SU-DHL-6 (cell line): ENCODE results near the gene TRPM1.

Experiments
- H2AFZ ChIP-seq: fragments of 200-600 bp; sonication (generic); 2 replicates; pipeline ENCODE4 v1.6.1; 2014; ENCODE audit warnings: low read depth, mild to moderate bottlenecking, moderate library complexity, mixed read lengths, antibody characterized with exemption, low read length; ENCODE audit not compliant: severe bottlenecking
- H3F3A ChIP-seq: fragments of 200-600 bp; shearing (Covaris generic); 2 replicates; pipeline ENCODE4 v1.6.0; 2016; ENCODE audit warnings: antibody characterized with exemption, mild to moderate bottlenecking; ENCODE audit not compliant: insufficient read depth
- H3K27ac ChIP-seq: fragments of 200-600 bp; sonication (generic); 2 replicates; pipeline ENCODE4 v1.5.1; 2016; ENCODE audit warnings: low read depth, mild to moderate bottlenecking, low read length, moderate library complexity, mixed read lengths
- H3K27me3 ChIP-seq: fragments of 200-600 bp; sonication (generic), shearing (Covaris generic); 2 replicates; pipeline ENCODE4 v1.6.0; 2014; ENCODE audit warnings: mild to moderate bottlenecking, low read length
- H3K36me3 ChIP-seq: fragments of 200-600 bp; sonication (generic); 2 replicates; pipeline ENCODE4 v1.6.1; 2014; ENCODE audit warnings: mild to moderate bottlenecking, low read length, mixed read lengths
- H3K4me2 ChIP-seq: fragments of 300-600, 200-600 bp; shearing (Covaris generic), sonication (generic); 2 replicates; pipeline ENCODE4 v1.6.0; 2014; ENCODE audit warnings: low read length, low read depth, mild to moderate bottlenecking; ENCODE audit not compliant: poor library complexity, severe bottlenecking
- H3K4me3 ChIP-seq: fragments of 200-600 bp; sonication (generic); 2 replicates; pipeline ENCODE4 v1.5.1; 2014; ENCODE audit warnings: antibody characterized with exemption, low read length, mild to moderate bottlenecking, mixed read lengths; ENCODE audit not compliant: insufficient read depth, poor library complexity, severe bottlenecking
- H3K79me2 ChIP-seq: fragments of 200-600 bp; sonication (generic); 2 replicates; pipeline ENCODE4 v1.6.1; 2014; ENCODE audit warnings: mild to moderate bottlenecking, low read length, moderate library complexity; ENCODE audit not compliant: insufficient read depth
- H3K9ac ChIP-seq: fragments of 200-600 bp; sonication (generic); 2 replicates; pipeline ENCODE4 v1.7.0; 2014; ENCODE audit warnings: mild to moderate bottlenecking, low read length
- H3K9me2 ChIP-seq: fragments of 200-600 bp; sonication (generic); replicated peaks from 2 replicates; pipeline ENCODE4 v1.6.1; 2014; ENCODE audit warnings: low read length; ENCODE audit not compliant: insufficient read depth
- H3K9me3 ChIP-seq: fragments of 200-600 bp; sonication (generic); 2 replicates; pipeline ENCODE4 v1.6.1; 2014; ENCODE audit warnings: low read length, mixed read lengths; ENCODE audit not compliant: insufficient read depth
- H4K20me1 ChIP-seq: fragments of 200-600 bp; sonication (generic); 2 replicates; pipeline ENCODE4 v1.6.1; 2014; ENCODE audit warnings: low read depth, mild to moderate bottlenecking, antibody characterized with exemption, low read length, moderate library complexity, mixed read lengths
- CTCF ChIP-seq: fragments of 200-600 bp; sonication (generic); IDR thresholded peaks from one replicate; pipeline ENCODE4 v1.5.1; 2017; ENCODE audit warnings: antibody characterized with exemption, mild to moderate bottlenecking, low read length, moderate library complexity; ENCODE audit not compliant: insufficient read depth, poor library complexity, severe bottlenecking
- EZH2phosphoT487 ChIP-seq: fragments of 200-600 bp; sonication (generic), shearing (Covaris generic); conservative IDR thresholded peaks from 2 replicates; pipeline ENCODE4 v1.6.1; 2018; ENCODE audit warnings: mild to moderate bottlenecking, antibody characterized with exemption, low read length, moderate library complexity, mixed read lengths

The TRPM1 gene

GRCh38 chr15:31104003-31104402, 2.5 kb upstream of the TRPM1 start:
- H3K27me3 ChIP-seq: no peaks in the 10 kb centered on the region
- H3K36me3 ChIP-seq: no peaks in the 10 kb centered on the region
- no peaks in the 10 kb centered on the region for H3F3A ChIP-seq
- no peak for TF ChIP-seq CTCF
- no peak for TF ChIP-seq EZH2phosphoT487
- H3K4me3 ChIP-seq: no peak overlapping the region
- H3K79me2 ChIP-seq: no peaks in the 10 kb centered on the region
- H4K20me1 ChIP-seq: no peaks in the 10 kb centered on the region
- H3K9me3 ChIP-seq: no peaks in the 10 kb centered on the region
- H3K27ac ChIP-seq: no peak overlapping the region
- no peak overlapping the region for H3K9ac ChIP-seq
- no peaks in the 10 kb centered on the region for H3K9me2 ChIP-seq
- H3K4me2 ChIP-seq: no peak overlapping the region
- no peak overlapping the region for H2AFZ ChIP-seq

DNA sequence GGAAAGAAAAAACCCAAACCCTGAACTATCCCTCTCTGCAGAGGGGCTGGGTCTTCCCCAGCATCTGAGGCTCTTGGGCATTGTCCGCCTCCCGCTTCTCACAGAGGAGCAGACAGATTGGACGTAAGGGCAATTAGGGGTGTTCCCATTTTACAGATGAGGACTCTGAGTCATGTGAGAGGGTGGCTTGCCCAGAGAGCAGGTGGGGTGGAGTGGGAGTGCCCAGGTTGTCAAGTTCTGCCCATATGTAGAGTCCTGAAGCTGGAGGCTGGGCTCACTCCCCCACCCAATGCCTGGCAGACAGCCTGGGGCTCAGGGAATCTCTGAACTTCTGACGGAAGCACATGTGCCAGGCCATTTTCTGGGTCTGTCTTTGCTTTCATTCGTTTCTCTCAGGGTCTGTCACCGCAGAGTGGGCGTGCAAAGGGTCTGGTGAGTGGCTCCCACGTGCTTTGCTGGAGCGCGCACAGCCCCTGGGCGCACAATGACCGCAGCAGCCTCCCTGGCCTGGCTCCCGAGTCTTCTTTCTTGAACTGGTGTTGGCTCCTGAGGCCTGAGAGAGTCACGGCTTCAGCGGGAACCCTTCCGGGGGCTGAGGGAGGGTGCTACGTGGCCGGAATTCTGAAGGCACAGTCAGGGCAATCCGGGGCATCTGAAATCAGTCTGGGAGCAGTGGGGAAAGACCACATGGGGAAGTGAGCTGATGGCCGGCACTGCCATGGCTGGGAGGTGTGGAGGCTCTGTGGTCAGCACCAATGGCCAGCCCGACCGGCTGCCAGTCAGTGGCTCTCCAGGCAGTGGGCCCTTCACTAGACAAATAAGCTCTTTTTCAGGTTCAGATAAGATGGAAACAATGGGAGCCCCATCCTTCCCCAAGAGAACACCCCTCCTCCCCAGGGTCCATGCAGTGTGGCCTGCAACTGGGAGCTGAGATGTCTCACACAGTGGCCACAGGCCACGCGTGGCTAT, 1.1 kb upstream of the TRPM1 start:
- no peak overlapping the region for H3K4me2 ChIP-seq
- H3K79me2 ChIP-seq: no peaks in the 10 kb centered on the region
- H4K20me1 ChIP-seq: no peaks in the 10 kb centered on the region
- H3K4me3 ChIP-seq: no peak overlapping the region
- TF ChIP-seq EZH2phosphoT487 (no peak), CTCF (no peak)
- no peak overlapping the region for H3K27ac ChIP-seq
- H3K9me3 ChIP-seq: no peaks in the 10 kb centered on the region
- no peaks in the 10 kb centered on the region for H3K27me3 ChIP-seq
- H3K9ac ChIP-seq: no peak overlapping the region
- no peaks in the 10 kb centered on the region for H3K9me2 ChIP-seq
- no peaks in the 10 kb centered on the region for H3F3A ChIP-seq
- no peaks in the 10 kb centered on the region for H3K36me3 ChIP-seq
- no peak overlapping the region for H2AFZ ChIP-seq

- H2AFZ ChIP-seq: no peak overlapping the region
Measured at GRCh38 chr15:31102039-31102321, 455 bp upstream of the TRPM1 start.

More at GRCh38 chr15:31102039-31102321, 455 bp upstream of the TRPM1 start:
- Histone ChIP-seq H3K36me3 (no peaks in the 10 kb centered on the region), H3K9me2 (no peaks in the 10 kb centered on the region), H3K4me2 (no peak overlapping the region), H3K27me3 (no peaks in the 10 kb centered on the region), H3K27ac (no peak overlapping the region), H3K79me2 (no peaks in the 10 kb centered on the region), H3F3A (no peaks in the 10 kb centered on the region), H3K4me3 (no peak overlapping the region), H3K9me3 (no peaks in the 10 kb centered on the region), H4K20me1 (no peaks in the 10 kb centered on the region), H3K9ac (no peak overlapping the region)
- TF ChIP-seq CTCF (no peak), EZH2phosphoT487 (no peak)
